ENCODE data around the gene BAIAP2L1. TPM values are rescaled to one million over a fixed set of nuclear protein-coding genes. Genes with fewer than 3 reads are reported as not detected.

BAIAP2L1 gene
- total RNA-seq, 1 donor from 2014 or later = 19.7 TPM

DNA sequence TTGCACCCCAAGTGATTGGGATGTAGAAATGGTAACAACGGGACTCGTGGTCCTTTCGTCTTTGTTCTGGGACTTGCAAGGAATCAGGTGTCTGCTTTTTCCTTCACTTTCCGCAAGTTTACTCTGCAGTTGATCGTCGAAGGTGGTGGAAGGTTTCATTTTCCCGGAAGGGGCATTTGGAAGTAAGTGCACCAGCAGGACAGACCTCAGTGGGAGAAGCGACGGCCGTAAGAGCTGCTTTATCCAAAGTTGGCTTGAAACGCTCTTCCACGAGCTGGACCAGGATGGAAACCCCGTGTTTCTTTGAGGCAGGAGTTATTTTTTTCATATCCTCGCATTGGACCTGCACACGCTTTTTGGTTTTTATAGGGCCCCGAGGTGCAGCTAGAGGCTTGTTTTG lies 118.2 kb downstream of the BAIAP2L1 start:
- DNase-seq (ENCODE audit: low read depth) = no peak
- H3K27me3 ChIP-seq (ENCODE audit: control insufficient read depth, insufficient read depth, low read length) = no peaks in the 10 kb centered on the region
- TF ChIP-seq, protein P1, sequence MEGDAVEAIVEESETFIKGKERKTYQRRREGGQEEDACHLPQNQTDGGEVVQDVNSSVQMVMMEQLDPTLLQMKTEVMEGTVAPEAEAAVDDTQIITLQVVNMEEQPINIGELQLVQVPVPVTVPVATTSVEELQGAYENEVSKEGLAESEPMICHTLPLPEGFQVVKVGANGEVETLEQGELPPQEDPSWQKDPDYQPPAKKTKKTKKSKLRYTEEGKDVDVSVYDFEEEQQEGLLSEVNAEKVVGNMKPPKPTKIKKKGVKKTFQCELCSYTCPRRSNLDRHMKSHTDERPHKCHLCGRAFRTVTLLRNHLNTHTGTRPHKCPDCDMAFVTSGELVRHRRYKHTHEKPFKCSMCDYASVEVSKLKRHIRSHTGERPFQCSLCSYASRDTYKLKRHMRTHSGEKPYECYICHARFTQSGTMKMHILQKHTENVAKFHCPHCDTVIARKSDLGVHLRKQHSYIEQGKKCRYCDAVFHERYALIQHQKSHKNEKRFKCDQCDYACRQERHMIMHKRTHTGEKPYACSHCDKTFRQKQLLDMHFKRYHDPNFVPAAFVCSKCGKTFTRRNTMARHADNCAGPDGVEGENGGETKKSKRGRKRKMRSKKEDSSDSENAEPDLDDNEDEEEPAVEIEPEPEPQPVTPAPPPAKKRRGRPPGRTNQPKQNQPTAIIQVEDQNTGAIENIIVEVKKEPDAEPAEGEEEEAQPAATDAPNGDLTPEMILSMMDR (IDR thresholded peaks at IDR 0.05; ENCODE audit: insufficient read depth, low read length, severe bottlenecking) = no peak
- peak overlapping the region; percentile 77 for H3K4me3 ChIP-seq (ENCODE audit: low read depth, low read length)
- H3K36me3 ChIP-seq (ENCODE audit: control insufficient read depth, insufficient read depth, low read length) = peaks cover 9% of the 10 kb centered on the region
- no peak for FAIRE-seq

DNA sequence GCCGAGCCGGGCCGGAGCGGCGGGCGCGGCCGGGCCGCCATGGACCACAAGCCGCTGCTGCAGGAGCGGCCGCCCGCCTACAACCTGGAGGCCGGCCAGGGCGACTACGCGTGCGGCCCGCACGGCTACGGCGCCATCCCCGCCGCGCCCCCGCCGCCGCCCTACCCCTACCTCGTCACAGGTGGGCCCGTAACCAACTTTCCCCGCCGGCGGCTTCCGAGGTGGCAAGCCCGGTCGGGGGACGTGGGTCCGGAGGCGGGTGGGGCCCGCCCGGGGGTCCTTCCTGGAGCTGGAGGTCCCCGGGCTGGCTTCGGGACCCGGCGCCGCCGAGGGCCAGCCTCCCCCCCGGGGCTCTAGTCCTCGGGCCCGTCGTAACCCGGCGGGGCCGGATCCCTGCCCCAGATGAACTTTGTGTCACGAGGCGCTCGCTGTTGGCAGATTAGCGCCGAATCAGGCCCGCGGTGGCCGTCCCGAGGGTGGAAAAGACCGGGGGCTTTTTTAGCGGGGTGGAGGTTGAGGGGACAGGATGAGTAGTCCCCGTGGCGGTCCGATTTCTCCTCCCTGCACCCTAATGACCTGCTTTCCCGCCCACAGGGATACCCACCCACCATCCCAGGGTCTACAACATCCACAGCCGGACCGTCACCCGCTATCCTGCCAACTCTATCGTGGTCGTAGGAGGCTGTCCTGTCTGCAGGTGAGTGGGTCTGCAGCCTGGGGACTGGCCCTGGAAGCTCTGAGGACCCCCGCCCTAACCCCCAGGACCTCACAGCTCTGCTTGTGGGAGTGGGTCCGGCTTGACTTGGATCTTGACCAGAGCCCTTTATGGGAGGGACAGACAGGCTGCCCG lies 118.9 kb downstream of the BAIAP2L1 start:
- TF ChIP-seq, protein P1 (IDR thresholded peaks at IDR 0.05; ENCODE audit: insufficient read depth, low read length, severe bottlenecking) = no peak
- H3K27me3 ChIP-seq (ENCODE audit: control insufficient read depth, insufficient read depth, low read length) = no peaks in the 10 kb centered on the region
- FAIRE-seq (no peak), DNase-seq (ENCODE audit: low read depth) (no peak)
- peak overlapping the region; percentile 77 for H3K4me3 ChIP-seq (ENCODE audit: low read depth, low read length)
- peaks cover 9% of the 10 kb centered on the region for H3K36me3 ChIP-seq (ENCODE audit: control insufficient read depth, insufficient read depth, low read length)

DNA sequence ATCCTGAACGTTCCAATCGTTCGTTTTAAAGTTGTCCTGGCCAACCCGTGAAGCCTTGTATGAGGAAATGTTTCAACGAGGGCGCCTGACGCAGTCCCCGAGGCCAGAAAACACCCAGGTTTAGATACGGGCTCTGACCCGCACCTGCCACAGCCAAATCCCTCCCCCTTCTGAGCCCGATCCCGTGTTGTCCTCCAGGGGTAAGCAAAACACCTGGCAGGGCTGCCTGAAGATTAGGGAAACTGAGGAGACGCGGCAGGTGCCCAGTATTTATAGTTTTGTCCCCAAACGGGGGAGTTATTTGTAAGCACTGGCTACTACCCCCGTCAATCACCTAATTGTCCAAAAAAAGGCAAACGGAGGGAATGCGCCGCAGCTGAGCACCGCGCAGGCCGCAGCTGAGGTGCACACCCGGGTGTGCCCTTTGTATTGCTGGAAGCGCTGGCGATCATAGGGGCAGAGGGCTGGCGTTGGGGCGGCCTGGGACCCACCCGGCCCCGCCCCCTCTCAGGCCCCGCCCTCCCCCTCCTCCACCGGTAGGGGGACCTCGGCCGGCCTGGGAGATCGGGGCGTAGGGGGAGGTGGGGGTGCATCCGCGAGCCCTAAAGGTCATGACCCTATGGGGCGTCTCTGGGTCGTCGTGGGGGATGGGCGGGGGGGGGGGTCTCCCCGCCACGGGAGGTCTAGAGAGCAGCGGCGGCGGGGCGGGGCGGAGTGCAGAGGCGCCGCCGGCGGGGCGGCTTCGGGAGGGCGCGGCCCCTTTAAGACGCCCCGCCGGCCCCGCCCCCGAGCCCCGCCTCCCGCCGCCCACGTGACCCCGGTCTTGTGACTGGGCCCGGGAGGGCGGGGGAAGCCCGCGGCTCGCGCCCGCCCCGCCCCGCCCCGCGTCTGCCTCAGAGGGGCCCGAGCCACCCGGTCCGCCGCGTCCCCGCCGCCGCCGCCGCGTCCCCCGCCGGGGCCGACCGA lies 119.8 kb downstream of the BAIAP2L1 start, which contains the start of gene BRI3:
TSS of gene BRI3 (plus strand) at position 896 of the 966 bp plus-strand sequence. CDS start 110 bp downstream, outside the sequence.
- H3K36me3 ChIP-seq (ENCODE audit: control insufficient read depth, insufficient read depth, low read length) = peaks cover 9% of the 10 kb centered on the region
- TF ChIP-seq, protein P1 (IDR thresholded peaks at IDR 0.05; ENCODE audit: insufficient read depth, low read length, severe bottlenecking) = no peak
- DNase-seq (ENCODE audit: low read depth) (peak; percentile 44), FAIRE-seq (no peak)
- peak within 1 kb of the TSS; percentile 77 for H3K4me3 ChIP-seq (ENCODE audit: low read depth, low read length)
- no peaks in the 10 kb centered on the region for H3K27me3 ChIP-seq (ENCODE audit: control insufficient read depth, insufficient read depth, low read length)

DNA sequence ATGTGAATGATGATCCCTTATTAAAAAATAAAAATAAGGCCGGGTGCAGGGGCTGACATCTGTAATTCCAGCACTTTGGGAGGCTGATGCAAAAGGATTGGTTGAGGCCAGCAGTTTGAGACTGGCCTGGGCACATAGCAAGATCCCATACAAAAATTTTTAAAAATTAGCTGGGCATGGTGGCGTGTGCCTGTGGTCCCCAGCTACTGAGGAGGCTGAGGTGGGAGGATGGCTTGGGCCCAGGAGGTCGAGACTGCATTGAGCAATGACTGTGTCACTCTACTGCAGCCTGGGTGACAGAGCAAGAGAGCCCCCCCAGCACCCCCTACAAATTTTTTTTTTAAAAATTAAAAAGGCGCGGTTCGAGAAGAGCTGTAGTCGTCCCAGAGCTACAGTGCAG lies 120.6 kb downstream of the BAIAP2L1 start:
- FAIRE-seq (no peak), DNase-seq (ENCODE audit: low read depth) (no peak)
- Histone ChIP-seq H3K36me3 (ENCODE audit: control insufficient read depth, insufficient read depth, low read length) (peaks cover 9% of the 10 kb centered on the region), H3K27me3 (ENCODE audit: control insufficient read depth, insufficient read depth, low read length) (no peaks in the 10 kb centered on the region), H3K4me3 (ENCODE audit: low read depth, low read length) (no peak overlapping the region)
- TF ChIP-seq, protein P1 (IDR thresholded peaks at IDR 0.05; ENCODE audit: insufficient read depth, low read length, severe bottlenecking) = no peak

DNA sequence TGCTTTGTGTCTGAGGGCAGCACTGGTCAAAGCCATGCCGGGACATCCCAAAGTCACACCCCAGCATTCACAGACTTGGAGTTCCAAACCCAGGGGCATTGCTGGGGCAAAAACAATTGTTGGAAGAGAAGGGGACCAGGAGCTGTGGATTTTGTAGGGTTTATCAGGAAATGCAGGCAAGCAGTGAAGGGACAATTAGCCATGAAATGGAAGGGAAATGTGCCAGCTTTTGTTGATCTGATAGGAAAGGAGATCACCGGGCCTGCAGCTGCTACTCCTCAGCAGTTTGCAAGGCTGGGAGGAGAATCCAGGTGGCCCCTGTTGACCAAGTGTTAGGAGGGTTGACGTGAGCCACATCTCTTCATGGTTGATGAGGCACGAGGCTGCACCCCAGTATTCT lies 122.0 kb downstream of the BAIAP2L1 start:
- no peak for DNase-seq (ENCODE audit: low read depth)
- TF ChIP-seq, protein P1 (IDR thresholded peaks at IDR 0.05; ENCODE audit: insufficient read depth, low read length, severe bottlenecking) = no peak
- H3K4me3 ChIP-seq (ENCODE audit: low read depth, low read length) = no peak overlapping the region
- H3K27me3 ChIP-seq (ENCODE audit: control insufficient read depth, insufficient read depth, low read length) = no peaks in the 10 kb centered on the region
- no peak for FAIRE-seq
- peaks cover 5% of the 10 kb centered on the region for H3K36me3 ChIP-seq (ENCODE audit: control insufficient read depth, insufficient read depth, low read length)

All from bronchial epithelial cell (primary cell).